Endothelial cell of umbilical vein (primary cell): ENCODE data around the gene ASCL3.

ENCODE experiments used
- EZH2 ChIP-seq: IDR thresholded peaks from 2 replicates; pipeline ENCODE4 v1.6.1; 2012; ENCODE audit warnings: borderline replicate concordance, low read depth, mild to moderate bottlenecking, moderate library complexity, low read length, inconsistent platforms; ENCODE audit not compliant: severe bottlenecking
- GATA2 ChIP-seq: IDR thresholded peaks from 2 replicates; pipeline ENCODE4 v1.7.0; 2011; ENCODE audit warnings: low read depth, mild to moderate bottlenecking, moderate library complexity, mixed read lengths, low read length; ENCODE audit not compliant: insufficient read length, insufficient read depth
- JUN ChIP-seq: IDR thresholded peaks from 2 replicates; pipeline ENCODE4 v1.6.1; 2011; ENCODE audit warnings: borderline replicate concordance, low read depth; ENCODE audit not compliant: insufficient read length, insufficient read depth
- MYC ChIP-seq: IDR thresholded peaks from one replicate; pipeline ENCODE4 v1.6.1; 2011; ENCODE audit warnings: mild to moderate bottlenecking, low read depth, low read length
- POLR2A ChIP-seq: IDR thresholded peaks from 2 replicates; pipeline ENCODE4 v1.6.1; 2012; ENCODE audit warnings: low read depth, mild to moderate bottlenecking, control low read depth, low read length
- POLR2AphosphoS5 ChIP-seq: IDR thresholded peaks from 2 replicates; pipeline ENCODE4 v1.6.1; 2012; ENCODE audit warnings: low read depth, mild to moderate bottlenecking, control low read depth, low read length, moderate library complexity; ENCODE audit not compliant: insufficient read depth
- TF ChIP-seq, protein P1 (sequence below), 2 donors: IDR thresholded peaks; 1 replicate in 1 of 2; 2 replicates in 1 of 2; pipeline ENCODE4 v1.5.1; 2011; ENCODE audit warnings: low read length in 2 of 2, mild to moderate bottlenecking in 2 of 2, moderate library complexity in 2 of 2, control low read depth in 1 of 2, inconsistent platforms in 1 of 2, low read depth in 1 of 2; ENCODE audit not compliant: insufficient read depth in 1 of 2; ENCODE audit errors: extremely low read depth in 1 of 2
- TF ChIP-seq, protein P2 (sequence below): IDR thresholded peaks from 2 replicates; pipeline ENCODE4 v1.6.1; 2011; ENCODE audit not compliant: insufficient read depth, insufficient read length

DNA sequence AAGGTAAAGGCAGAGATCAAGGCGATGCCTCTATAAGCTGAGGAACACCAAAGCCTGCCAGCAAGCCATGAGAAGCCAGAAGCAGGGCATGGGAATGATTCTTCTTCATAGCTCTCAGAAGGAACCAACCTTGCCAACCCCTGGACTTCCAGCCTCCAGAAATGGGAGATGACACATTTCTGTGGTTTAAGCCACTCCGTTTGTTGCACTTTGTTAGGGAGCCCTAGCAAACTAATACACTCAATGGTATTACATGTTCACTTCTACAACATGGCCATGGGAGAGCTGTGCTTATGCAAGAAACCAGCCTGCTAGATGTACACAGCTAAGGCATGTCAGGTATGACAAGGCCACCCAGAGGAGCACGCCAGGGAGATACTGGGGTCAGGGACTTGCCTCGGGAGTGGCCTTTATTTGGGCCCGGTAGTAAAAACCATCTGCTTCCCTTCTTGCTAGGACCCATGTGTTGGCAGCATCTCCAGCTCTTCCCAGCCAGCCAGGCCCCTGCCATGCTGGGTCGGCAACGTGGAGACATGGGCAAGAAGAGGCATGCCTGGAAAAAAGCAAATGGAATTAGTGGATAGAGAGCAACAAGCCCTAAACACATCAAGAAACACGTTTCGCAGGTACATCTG, 13.7 kb downstream of the ASCL3 start:
- TF ChIP-seq, protein P1, sequence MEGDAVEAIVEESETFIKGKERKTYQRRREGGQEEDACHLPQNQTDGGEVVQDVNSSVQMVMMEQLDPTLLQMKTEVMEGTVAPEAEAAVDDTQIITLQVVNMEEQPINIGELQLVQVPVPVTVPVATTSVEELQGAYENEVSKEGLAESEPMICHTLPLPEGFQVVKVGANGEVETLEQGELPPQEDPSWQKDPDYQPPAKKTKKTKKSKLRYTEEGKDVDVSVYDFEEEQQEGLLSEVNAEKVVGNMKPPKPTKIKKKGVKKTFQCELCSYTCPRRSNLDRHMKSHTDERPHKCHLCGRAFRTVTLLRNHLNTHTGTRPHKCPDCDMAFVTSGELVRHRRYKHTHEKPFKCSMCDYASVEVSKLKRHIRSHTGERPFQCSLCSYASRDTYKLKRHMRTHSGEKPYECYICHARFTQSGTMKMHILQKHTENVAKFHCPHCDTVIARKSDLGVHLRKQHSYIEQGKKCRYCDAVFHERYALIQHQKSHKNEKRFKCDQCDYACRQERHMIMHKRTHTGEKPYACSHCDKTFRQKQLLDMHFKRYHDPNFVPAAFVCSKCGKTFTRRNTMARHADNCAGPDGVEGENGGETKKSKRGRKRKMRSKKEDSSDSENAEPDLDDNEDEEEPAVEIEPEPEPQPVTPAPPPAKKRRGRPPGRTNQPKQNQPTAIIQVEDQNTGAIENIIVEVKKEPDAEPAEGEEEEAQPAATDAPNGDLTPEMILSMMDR (IDR thresholded peaks at IDR 0.05; ENCODE audit: extremely low read depth in 1 of 2, insufficient read depth in 1 of 2, low read depth in 1 of 2, low read length in 2 of 2) = no peak
- TF ChIP-seq MYC (no peak), POLR2A (no peak), EZH2 (no peak), GATA2 (no peak), JUN (no peak), POLR2AphosphoS5 (no peak)
- TF ChIP-seq, protein P2, sequence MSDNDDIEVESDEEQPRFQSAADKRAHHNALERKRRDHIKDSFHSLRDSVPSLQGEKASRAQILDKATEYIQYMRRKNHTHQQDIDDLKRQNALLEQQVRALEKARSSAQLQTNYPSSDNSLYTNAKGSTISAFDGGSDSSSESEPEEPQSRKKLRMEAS = no peak
